ENCODE data around the gene MTSS2.
A peak's percentile ranks its signal among the peaks of the same experiment; 100 is the strongest.

MTSS2 gene

GRCh38 chr16:70680495-70681381 lies 5.1 kb downstream of the MTSS2 start:
- peak overlapping the region; percentile 16 for H2BK12ac ChIP-seq (ENCODE audit: low read length)
- no peak for DNase-seq (ENCODE audit: low spot score)
- peak overlapping the region; percentile 68 for H3K23ac ChIP-seq (ENCODE audit: low read depth, low read length, poor library complexity)
- H3K79me1 ChIP-seq (ENCODE audit: low read depth, low read length) = peaks cover 30% of the 10 kb centered on the region
- peak overlapping the region; percentile 91 for H3K18ac ChIP-seq (ENCODE audit: low read length)
- peak overlapping the region; percentile 70 for H3K9ac ChIP-seq (ENCODE audit: low read depth, low read length, poor library complexity)
- peak overlapping the region; percentile 86 for H2AK5ac ChIP-seq (ENCODE audit: low read depth, low read length)
- H3K4me2 ChIP-seq (ENCODE audit: insufficient read depth, low read length, poor library complexity, severe bottlenecking) = no peak overlapping the region
- peak overlapping the region; percentile 44 for H2BK120ac ChIP-seq (ENCODE audit: low read depth, low read length)
- no peak overlapping the region for H2BK15ac ChIP-seq (ENCODE audit: low read length)
- H3K27me3 ChIP-seq (ENCODE audit: control insufficient read depth in 3 of 3, insufficient read depth in 3 of 3, low read depth in 1 of 3, low read length in 3 of 3) = no peaks in the 10 kb centered on the region
- H3K9me3 ChIP-seq (replicated peaks in 1 of 2; ENCODE audit: control insufficient read depth in 2 of 2, insufficient read depth in 1 of 2, low read depth in 1 of 2, low read length in 2 of 2) = no peaks in the 10 kb centered on the region
- H3K4me3 ChIP-seq (ENCODE audit: low read length in 2 of 2) = no peak overlapping the region
- H4K8ac ChIP-seq (ENCODE audit: low read depth, low read length) = peak overlapping the region; percentile 43
- no peak overlapping the region for H2AFZ ChIP-seq (ENCODE audit: low read length)
- H3K27ac ChIP-seq (replicated peaks; ENCODE audit: low read length) = no peak overlapping the region
- peaks cover 3 to 14% of the 10 kb centered on the region in 2 donors for H3K4me1 ChIP-seq (ENCODE audit: control insufficient read depth in 2 of 2, insufficient read depth in 1 of 2, low read depth in 1 of 2, low read length in 2 of 2)
- WGBS, 2 donors (ENCODE audit: extremely low coverage in 2 of 2, insufficient read length in 2 of 2, insufficient replicate concordance in 1 of 2) = no CpG with 5 or more reads among the region's 18 CpGs
- H2BK5ac ChIP-seq (ENCODE audit: low read length) = peak overlapping the region; percentile 71
- H4K91ac ChIP-seq (ENCODE audit: low read depth, low read length, poor library complexity) = peak overlapping the region; percentile 43
- H3K36me3 ChIP-seq (replicated peaks in 1 of 2; ENCODE audit: control insufficient read depth in 2 of 2, insufficient read depth in 2 of 2, low read length in 2 of 2) = peaks cover 20 to 61% of the 10 kb centered on the region in 2 donors
- H3K4ac ChIP-seq (ENCODE audit: low read length) = no peak overlapping the region
- peak overlapping the region; percentile 56 for H3K14ac ChIP-seq (ENCODE audit: low read length)

- no peaks in the 10 kb centered on the region for H3K9me3 ChIP-seq (replicated peaks in 1 of 2; ENCODE audit: control insufficient read depth in 2 of 2, insufficient read depth in 1 of 2, low read depth in 1 of 2, low read length in 2 of 2)
- peaks cover 22 to 70% of the 10 kb centered on the region in 2 donors for H3K36me3 ChIP-seq (replicated peaks in 1 of 2; ENCODE audit: control insufficient read depth in 2 of 2, insufficient read depth in 2 of 2, low read length in 2 of 2)
- no peak overlapping the region for H2BK15ac ChIP-seq (ENCODE audit: low read length)
- no peak overlapping the region for H3K4me3 ChIP-seq (ENCODE audit: low read length in 2 of 2)
- H3K27me3 ChIP-seq (ENCODE audit: control insufficient read depth in 3 of 3, insufficient read depth in 3 of 3, low read depth in 1 of 3, low read length in 3 of 3) = no peaks in the 10 kb centered on the region
- peak overlapping the region; percentile 49 for H3K4me2 ChIP-seq (ENCODE audit: insufficient read depth, low read length, poor library complexity, severe bottlenecking)
- H2BK120ac ChIP-seq (ENCODE audit: low read depth, low read length) = peak overlapping the region; percentile 44
- peak overlapping the region; percentile 70 for H3K9ac ChIP-seq (ENCODE audit: low read depth, low read length, poor library complexity)
- no peak overlapping the region for H4K91ac ChIP-seq (ENCODE audit: low read depth, low read length, poor library complexity)
- H3K79me1 ChIP-seq (ENCODE audit: low read depth, low read length) = peaks cover 25% of the 10 kb centered on the region
- peak overlapping the region; percentile 86 for H2AK5ac ChIP-seq (ENCODE audit: low read depth, low read length)
- H2BK12ac ChIP-seq (ENCODE audit: low read length) = no peak overlapping the region
- H3K14ac ChIP-seq (ENCODE audit: low read length) = peak overlapping the region; percentile 56
- H3K23ac ChIP-seq (ENCODE audit: low read depth, low read length, poor library complexity) = peak overlapping the region; percentile 68
- no peak for DNase-seq (ENCODE audit: low spot score)
- no peak overlapping the region for H3K27ac ChIP-seq (replicated peaks; ENCODE audit: low read length)
- H3K18ac ChIP-seq (ENCODE audit: low read length) = peak overlapping the region; percentile 91
- WGBS, 2 donors (ENCODE audit: extremely low coverage in 2 of 2, insufficient read length in 2 of 2, insufficient replicate concordance in 1 of 2) = no CpG with 5 or more reads among the region's 80 CpGs
- H3K4ac ChIP-seq (ENCODE audit: low read length) = no peak overlapping the region
- H2BK5ac ChIP-seq (ENCODE audit: low read length) = peak overlapping the region; percentile 71
- H2AFZ ChIP-seq (ENCODE audit: low read length) = no peak overlapping the region
- peak overlapping the region; percentile 43 for H4K8ac ChIP-seq (ENCODE audit: low read depth, low read length)
- peaks cover 3 to 13% of the 10 kb centered on the region in 2 donors for H3K4me1 ChIP-seq (ENCODE audit: control insufficient read depth in 2 of 2, insufficient read depth in 1 of 2, low read depth in 1 of 2, low read length in 2 of 2)
Measured at GRCh38 chr16:70679671-70680494, 6.0 kb downstream of the MTSS2 start.

GRCh38 chr16:70678898-70679670 lies 6.8 kb downstream of the MTSS2 start:
- Histone ChIP-seq H3K9me3 (replicated peaks in 1 of 2; ENCODE audit: control insufficient read depth in 2 of 2, insufficient read depth in 1 of 2, low read depth in 1 of 2, low read length in 2 of 2) (no peaks in the 10 kb centered on the region), H3K36me3 (replicated peaks in 1 of 2; ENCODE audit: control insufficient read depth in 2 of 2, insufficient read depth in 2 of 2, low read length in 2 of 2) (peaks cover 27 to 78% of the 10 kb centered on the region in 2 donors), H4K91ac (ENCODE audit: low read depth, low read length, poor library complexity) (no peak overlapping the region), H2AFZ (ENCODE audit: low read length) (no peak overlapping the region), H2BK12ac (ENCODE audit: low read length) (no peak overlapping the region), H2BK120ac (ENCODE audit: low read depth, low read length) (no peak overlapping the region), H3K27ac (replicated peaks; ENCODE audit: low read length) (no peak overlapping the region), H3K14ac (ENCODE audit: low read length) (no peak overlapping the region), H3K27me3 (ENCODE audit: control insufficient read depth in 3 of 3, insufficient read depth in 3 of 3, low read depth in 1 of 3, low read length in 3 of 3) (no peaks in the 10 kb centered on the region), H2BK5ac (ENCODE audit: low read length) (no peak overlapping the region), H3K4me1 (ENCODE audit: control insufficient read depth in 2 of 2, insufficient read depth in 1 of 2, low read depth in 1 of 2, low read length in 2 of 2) (peaks cover 0 to 10% of the 10 kb centered on the region in 2 donors), H3K23ac (ENCODE audit: low read depth, low read length, poor library complexity) (no peak overlapping the region), H4K8ac (ENCODE audit: low read depth, low read length) (no peak overlapping the region), H3K4me3 (ENCODE audit: low read length in 2 of 2) (no peak overlapping the region), H3K9ac (ENCODE audit: low read depth, low read length, poor library complexity) (no peak overlapping the region), H3K4me2 (ENCODE audit: insufficient read depth, low read length, poor library complexity, severe bottlenecking) (no peak overlapping the region), H3K79me1 (ENCODE audit: low read depth, low read length) (peaks cover 24% of the 10 kb centered on the region), H2BK15ac (ENCODE audit: low read length) (no peak overlapping the region), H2AK5ac (ENCODE audit: low read depth, low read length) (peak overlapping the region; percentile 66), H3K4ac (ENCODE audit: low read length) (no peak overlapping the region), H3K18ac (ENCODE audit: low read length) (no peak overlapping the region)
- no CpG with 5 or more reads among the region's 31 CpGs for WGBS, 2 donors (ENCODE audit: extremely low coverage in 2 of 2, insufficient read length in 2 of 2, insufficient replicate concordance in 1 of 2)
- no peak for DNase-seq (ENCODE audit: low spot score)
